Non-pigmented ciliary epithelial cell (primary cell): Measurements from ENCODE around the gene MAT1A.

Source experiments
- DNase-seq: peaks from one replicate; pipeline ENCODE4 v3.0.0-alpha.2; 2010; ENCODE audit warnings: low read depth

Gene MAT1A

DNA sequence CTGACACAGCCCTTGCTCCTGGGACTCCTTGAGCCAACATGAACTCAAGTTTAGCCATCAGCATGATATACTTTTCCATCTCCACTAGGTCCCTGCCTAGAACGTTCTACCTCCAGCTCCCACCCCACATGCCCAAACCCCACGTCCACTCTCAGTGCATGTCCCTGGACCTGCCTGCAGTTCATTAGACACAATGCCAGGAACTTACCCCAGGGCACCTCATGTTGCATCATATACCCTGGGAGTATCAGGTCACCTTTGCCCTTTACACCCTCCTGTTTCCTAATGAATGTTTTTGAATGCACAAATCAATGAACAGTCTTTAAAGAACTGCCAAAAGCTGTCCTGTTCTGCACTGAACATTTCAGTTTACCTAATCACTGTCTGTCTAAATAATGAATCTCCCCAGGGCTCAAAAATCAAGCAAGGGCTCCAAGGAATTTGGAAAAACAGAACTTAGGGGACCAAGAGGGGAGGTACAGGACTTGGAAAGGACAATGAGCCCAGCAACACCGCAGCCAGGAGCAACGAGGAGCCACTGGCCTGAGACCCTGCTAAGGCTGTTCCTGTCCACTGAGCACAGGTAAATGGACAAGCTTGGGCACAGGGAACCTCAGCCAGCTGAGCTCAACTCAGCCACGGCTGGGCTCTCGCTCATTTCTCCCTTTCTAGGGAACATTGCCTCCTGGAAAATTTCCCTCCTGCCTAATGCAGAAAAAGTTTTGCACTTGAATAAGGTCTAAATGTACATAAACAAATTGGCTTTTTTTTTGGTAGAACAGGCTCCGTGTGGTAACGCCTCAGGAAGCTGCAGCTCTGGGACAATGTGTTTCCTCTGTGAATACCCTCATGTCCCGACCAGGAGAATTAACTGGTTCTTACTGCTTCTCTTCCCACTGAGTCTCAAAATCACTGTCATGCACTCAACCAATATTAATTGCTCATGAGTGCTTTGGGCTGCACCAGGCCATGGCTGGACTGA, 7.4 kb downstream of the MAT1A start:
- no peak for DNase-seq

- no peak for DNase-seq
Measured at GRCh38 chr10:80281292-80281691, 8.2 kb downstream of the MAT1A start.

DNA sequence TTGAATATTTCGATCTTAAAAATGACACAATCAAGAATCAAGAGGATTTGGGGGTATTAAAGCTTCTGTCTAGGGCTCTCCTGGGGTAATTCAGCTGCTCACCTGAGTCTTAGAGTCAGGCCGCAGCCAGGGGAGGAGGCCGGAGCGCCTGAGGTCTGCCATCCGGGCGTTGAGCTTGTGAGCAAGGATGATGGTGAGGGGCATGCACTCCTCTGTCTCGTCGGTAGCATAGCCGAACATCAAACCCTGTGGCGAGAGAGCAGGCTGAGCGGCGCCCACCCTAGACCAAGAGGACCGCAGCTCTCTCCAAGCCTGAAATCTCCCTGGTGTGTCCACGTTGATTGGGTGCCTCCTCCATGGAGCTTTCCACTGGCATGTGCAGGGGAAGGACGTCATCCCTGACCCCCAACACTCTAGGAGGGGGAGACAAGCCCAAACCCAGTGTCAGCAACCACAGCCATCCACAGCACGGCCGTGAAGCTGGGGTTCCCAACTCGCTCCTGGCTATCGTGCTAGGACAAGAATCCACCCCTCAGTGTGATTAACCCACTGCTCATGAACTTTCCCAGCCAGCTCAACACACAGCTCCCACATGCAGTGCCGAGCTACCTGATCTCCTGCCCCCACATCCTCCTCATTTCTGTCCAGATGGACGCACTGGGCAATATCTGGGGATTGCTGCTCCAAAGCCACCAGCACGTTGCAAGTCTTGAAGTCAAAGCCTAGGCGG, 9.2 kb downstream of the MAT1A start:
- no peak for DNase-seq

- no peak for DNase-seq
Measured at GRCh38 chr10:80279146-80279545, 10.3 kb downstream of the MAT1A start.

DNA sequence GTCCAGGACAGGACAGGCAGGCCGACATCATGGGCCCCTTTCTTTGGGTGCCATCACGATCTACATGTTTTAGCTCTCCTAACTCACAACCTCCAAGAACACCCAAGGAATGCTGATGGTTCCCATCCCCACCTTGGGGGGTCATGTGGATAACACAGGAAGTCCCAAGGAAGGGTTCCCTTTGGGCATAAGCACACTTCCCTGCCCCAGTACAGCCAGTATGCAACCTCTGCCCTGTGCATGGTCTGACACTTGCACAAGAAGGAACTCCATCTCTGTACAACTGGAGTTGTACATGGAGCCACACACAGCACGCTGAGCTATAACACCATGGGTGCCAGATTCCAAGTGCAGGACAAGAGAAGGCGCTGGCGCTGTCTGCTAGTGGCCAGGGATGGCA, 11.0 kb downstream of the MAT1A start:
- DNase-seq = no peak

DNA sequence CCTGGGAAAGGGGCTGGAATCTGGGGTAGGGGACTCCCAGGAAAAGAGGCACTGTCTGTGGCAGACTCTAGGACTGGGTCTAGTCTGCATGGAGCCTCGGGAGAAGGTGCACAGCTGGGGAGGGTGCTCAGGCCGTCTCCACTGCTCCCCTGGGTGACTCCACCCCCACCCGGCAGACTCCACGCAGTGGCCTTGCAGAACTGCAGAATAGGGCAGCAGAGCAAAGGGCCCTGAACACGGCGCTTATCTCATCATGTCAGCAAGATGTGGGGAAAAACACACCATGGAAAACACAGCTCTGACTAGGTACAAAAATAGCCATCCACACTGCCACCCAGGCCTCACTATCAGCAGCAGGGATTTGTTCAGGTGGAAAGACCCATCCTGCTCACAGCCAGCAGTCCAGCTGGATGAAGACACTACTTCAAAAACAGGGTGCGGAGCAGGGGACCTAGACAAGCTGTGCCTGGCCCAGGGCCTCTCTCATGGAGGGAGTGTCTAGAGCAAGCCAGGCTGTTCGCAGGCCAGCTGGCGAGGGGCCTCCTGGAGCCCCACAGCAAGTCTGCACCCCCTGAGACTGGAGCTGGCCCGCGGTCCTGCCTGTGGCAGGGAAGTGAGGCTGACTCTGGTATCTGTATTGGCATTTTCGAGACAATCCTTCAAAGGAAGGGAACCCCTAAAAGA, 11.7 kb downstream of the MAT1A start:
- DNase-seq = no peak

- DNase-seq = no peak
Measured at GRCh38 chr10:80277016-80277415, 12.4 kb downstream of the MAT1A start.

DNA sequence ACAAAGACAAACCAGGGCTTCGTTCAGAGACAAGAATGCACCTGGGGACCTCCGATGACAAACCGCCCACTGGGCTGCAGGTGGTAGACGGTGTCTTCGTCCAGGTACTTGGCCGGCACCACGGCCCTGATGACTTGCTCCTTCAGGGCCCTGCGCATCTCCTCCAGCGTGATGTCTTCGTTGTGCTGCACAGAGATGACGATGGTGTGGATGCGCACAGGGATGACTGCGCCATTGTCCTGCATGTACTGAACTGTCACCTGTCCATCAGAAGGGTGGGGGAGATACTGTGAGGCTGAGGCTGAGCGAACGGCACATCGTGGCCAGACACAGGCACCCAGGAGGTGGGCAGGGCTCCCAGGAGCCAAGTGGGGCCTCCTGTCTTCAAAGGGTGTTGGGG, 13.1 kb downstream of the MAT1A start:
- no peak for DNase-seq

- DNase-seq = no peak
Measured at GRCh38 chr10:80275756-80276155, 13.7 kb downstream of the MAT1A start.

GRCh38 chr10:80275135-80275498, 14.3 kb downstream of the MAT1A start:
- no peak for DNase-seq

GRCh38 chr10:80274396-80275134, 14.9 kb downstream of the MAT1A start:
- no peak for DNase-seq

- DNase-seq = no peak
Measured at GRCh38 chr10:80273523-80274170, 15.8 kb downstream of the MAT1A start.

GRCh38 chr10:80272793-80273522, 16.5 kb downstream of the MAT1A start:
- DNase-seq = no peak

DNA sequence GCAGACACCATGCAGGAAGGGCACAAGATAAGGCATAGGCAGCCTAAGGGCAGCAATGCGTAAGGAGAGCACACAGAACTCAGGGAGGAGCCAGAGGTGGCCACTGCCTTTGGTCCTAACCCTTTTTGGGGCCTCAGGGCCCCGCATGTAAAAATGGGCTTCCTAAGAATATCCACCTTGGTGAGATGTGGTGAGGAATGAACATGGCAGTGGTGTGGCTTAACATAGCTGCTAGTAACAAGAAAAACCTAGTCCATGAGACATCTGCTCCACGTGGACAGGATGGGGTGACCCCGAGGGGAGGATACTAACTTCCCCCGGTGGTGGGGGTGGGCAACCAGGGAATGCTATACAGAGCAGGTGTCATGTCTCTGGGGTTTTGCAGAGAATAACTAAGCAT, 18.0 kb downstream of the MAT1A start:
- DNase-seq = no peak

DNA sequence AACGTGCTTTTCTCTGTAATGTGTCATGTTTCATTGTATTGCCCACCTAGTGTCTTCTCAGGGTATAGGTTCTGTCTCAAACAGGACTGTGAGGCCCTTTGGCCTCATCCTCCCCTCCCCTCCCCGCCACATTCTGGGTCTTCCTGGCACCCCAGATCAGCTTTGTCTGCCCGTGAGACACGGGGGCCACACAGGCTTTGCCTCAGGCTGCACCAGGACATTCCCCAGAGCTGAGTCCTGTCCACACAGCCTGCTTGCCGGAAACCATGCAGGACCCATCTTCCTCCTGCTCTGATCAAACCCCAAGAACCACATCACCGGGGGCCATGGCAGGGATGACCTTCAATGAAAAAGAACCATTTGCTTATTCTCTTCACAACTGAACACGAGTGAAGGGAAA, 18.6 kb downstream of the MAT1A start:
- no peak for DNase-seq

- DNase-seq = no peak
Measured at GRCh38 chr10:80268938-80269588, 20.4 kb downstream of the MAT1A start.

GRCh38 chr10:80268266-80268665, 21.2 kb downstream of the MAT1A start:
- no peak for DNase-seq

DNA sequence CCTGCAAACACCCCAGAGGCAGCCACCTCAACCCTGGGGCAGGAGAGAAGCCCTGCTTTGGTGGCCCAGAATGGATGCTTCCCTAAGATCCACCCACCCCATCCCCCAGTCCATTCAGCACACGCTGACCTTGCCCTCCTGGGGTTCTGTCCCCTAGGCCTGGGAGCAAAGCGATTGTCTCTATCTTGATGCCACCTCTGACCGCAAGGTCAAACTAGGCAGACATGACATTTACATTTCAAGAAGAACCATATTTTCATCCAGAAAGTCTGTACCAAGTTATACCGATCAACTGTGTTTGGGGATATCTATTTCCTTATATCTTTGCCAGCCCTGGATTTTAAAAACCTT, 23.0 kb downstream of the MAT1A start:
- no peak for DNase-seq

DNA sequence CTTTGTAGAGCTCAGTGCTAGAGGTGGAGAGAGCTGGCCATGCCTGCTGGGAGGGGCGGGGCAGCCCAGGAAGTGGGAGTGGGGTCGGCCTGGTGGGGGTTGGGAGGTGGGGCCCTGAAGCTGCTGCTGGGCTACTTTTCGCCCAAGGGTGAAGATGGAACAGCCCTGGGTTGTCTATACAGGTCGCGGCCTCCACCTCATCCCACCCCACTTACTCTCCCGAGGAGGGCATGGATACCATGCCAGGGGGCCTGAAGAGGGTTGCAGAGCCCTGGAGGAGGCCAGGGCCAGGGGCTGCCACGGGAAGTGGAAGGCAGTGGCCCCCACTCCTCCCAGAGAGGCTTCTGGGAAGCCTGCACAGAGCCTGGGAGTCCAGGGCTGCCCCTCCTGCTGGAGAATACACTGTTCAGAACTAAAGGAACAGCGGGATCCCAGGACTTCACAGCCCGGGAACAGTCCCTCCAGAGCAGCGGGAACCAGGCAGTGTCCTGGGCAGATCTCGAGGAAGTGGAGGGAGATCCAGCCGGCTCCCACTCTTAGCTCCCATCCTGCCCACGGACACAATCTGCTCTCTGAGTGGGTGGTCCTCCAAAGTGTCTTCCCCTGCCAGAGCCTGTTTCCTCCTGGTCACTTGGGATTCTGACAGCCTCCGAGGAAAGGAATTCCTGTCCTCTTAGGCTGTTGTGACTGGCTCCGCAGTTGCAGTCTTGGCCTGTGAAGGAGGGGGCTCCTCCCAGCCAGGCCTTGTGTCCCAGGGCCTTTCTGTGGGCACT, 23.5 kb downstream of the MAT1A start:
- DNase-seq = no peak
